ENCODE results near the gene SLC13A1. TPM values are rescaled to one million over a fixed set of nuclear protein-coding genes. Genes with fewer than 3 reads are reported as not detected.

Gene SLC13A1
- polyA plus RNA-seq, 3 donors, result not detected

DNA sequence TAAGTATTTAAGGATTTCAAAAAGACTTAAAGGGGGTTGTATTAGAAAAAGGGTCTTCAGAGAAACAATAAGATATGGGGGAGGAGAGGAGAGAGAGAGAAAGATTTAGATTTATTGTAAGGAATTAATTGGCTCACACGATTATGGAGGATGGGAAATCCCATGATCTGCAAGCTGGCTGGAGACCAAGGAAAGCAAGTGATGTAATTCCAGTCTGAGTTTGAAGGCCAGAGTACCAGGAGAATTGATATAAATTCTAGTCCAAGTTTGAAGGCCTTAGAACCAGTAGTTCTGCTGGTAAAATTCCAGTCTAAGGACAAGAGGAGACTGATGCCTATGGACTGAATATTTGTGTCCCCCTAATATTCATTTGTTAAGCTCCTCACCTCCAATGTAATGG, 20.6 kb upstream of the SLC13A1 start:
- Histone ChIP-seq H3K36me3 (replicated peaks in 1 of 2; ENCODE audit: control insufficient read depth in 1 of 2, insufficient read depth in 2 of 2, low read length in 2 of 2) (no peaks in the 10 kb centered on the region), H3K27ac (ENCODE audit: low read depth in 1 of 2, low read length in 2 of 2) (no peak overlapping the region), H3K4me3 (replicated peaks in 1 of 3; ENCODE audit: low read depth in 2 of 3, low read length in 3 of 3) (no peak overlapping the region), H3K4me2 (replicated peaks; ENCODE audit: extremely low read depth, low read length, poor library complexity, severe bottlenecking) (no peak overlapping the region), H4K20me1 (ENCODE audit: insufficient read depth, low read length) (no peaks in the 10 kb centered on the region), H3K9me3 (replicated peaks in 1 of 2; ENCODE audit: control insufficient read depth in 1 of 2, insufficient read depth in 1 of 2, low read length in 2 of 2) (peaks cover 1 to 12% of the 10 kb centered on the region in 2 donors), H3K9ac (ENCODE audit: insufficient read depth, low read length, poor library complexity, severe bottlenecking) (no peak overlapping the region), H2AFZ (ENCODE audit: insufficient read depth, low read depth, low read length, poor library complexity, severe bottlenecking) (no peak overlapping the region), H3K79me2 (ENCODE audit: insufficient read depth, low read length) (no peaks in the 10 kb centered on the region), H3K27me3 (ENCODE audit: control insufficient read depth in 2 of 2, insufficient read depth in 2 of 2, low read length in 2 of 2) (no peaks in the 10 kb centered on the region), H3K4me1 (ENCODE audit: control insufficient read depth in 1 of 2, insufficient read depth in 2 of 2, low read length in 2 of 2) (no peaks in the 10 kb centered on the region)
- Mint-ChIP-seq H3K4me3 (no peak overlapping the region), H3K4me1 (no peaks in the 10 kb centered on the region), H3K36me3 (no peaks in the 10 kb centered on the region), H3K9me3 (peaks cover 1 to 7% (median 3%) of the 10 kb centered on the region in 7 donors), H3K27me3 (ENCODE audit: low read depth in 3 of 3) (peaks cover 0 to 1% (median 0%) of the 10 kb centered on the region in 3 donors), H3K27ac (no peak overlapping the region)
- TF ChIP-seq, protein P1, sequence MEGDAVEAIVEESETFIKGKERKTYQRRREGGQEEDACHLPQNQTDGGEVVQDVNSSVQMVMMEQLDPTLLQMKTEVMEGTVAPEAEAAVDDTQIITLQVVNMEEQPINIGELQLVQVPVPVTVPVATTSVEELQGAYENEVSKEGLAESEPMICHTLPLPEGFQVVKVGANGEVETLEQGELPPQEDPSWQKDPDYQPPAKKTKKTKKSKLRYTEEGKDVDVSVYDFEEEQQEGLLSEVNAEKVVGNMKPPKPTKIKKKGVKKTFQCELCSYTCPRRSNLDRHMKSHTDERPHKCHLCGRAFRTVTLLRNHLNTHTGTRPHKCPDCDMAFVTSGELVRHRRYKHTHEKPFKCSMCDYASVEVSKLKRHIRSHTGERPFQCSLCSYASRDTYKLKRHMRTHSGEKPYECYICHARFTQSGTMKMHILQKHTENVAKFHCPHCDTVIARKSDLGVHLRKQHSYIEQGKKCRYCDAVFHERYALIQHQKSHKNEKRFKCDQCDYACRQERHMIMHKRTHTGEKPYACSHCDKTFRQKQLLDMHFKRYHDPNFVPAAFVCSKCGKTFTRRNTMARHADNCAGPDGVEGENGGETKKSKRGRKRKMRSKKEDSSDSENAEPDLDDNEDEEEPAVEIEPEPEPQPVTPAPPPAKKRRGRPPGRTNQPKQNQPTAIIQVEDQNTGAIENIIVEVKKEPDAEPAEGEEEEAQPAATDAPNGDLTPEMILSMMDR (IDR thresholded peaks at IDR 0.05), result no peak
- no peak for DNase-seq
- 100% methylated on average over 1 of the region's 1 CpG for WGBS (ENCODE audit: insufficient coverage)
- intact Hi-C loops (cut with micrococcal nuclease), result no loop called here

DNA sequence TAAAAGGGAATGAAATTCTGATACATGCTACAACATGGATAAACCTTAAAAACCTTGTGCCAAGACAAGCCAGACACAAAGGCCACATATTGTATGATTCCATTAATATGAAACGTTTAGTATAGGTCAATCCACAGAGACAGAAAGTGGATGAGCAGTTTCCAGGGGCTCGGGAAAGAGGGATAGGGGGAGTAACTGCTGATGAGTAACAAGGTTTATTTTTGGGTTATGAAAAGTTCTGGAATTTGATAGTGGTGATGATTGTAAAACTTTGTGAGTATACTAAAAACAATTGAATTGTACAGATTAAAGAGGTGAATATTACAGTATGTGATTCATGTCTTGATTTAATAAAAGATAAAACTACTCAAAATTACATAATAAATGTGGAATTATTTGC, 19.1 kb upstream of the SLC13A1 start:
- no peak overlapping the region for H3K9ac ChIP-seq (ENCODE audit: insufficient read depth, low read length, poor library complexity, severe bottlenecking)
- peaks cover 3 to 15% (median 7%) of the 10 kb centered on the region in 7 donors for H3K9me3 Mint-ChIP-seq

More for the DNA sequence above, 19.1 kb upstream of the SLC13A1 start:
- Histone ChIP-seq H3K4me3 (replicated peaks in 1 of 3; ENCODE audit: low read depth in 2 of 3, low read length in 3 of 3) (no peak overlapping the region), H3K4me2 (replicated peaks; ENCODE audit: extremely low read depth, low read length, poor library complexity, severe bottlenecking) (no peak overlapping the region), H3K27ac (ENCODE audit: low read depth in 1 of 2, low read length in 2 of 2) (no peak overlapping the region), H2AFZ (ENCODE audit: insufficient read depth, low read depth, low read length, poor library complexity, severe bottlenecking) (no peak overlapping the region), H3K4me1 (ENCODE audit: control insufficient read depth in 1 of 2, insufficient read depth in 2 of 2, low read length in 2 of 2) (no peaks in the 10 kb centered on the region), H3K36me3 (replicated peaks in 1 of 2; ENCODE audit: control insufficient read depth in 1 of 2, insufficient read depth in 2 of 2, low read length in 2 of 2) (no peaks in the 10 kb centered on the region), H3K79me2 (ENCODE audit: insufficient read depth, low read length) (no peaks in the 10 kb centered on the region), H3K27me3 (ENCODE audit: control insufficient read depth in 2 of 2, insufficient read depth in 2 of 2, low read length in 2 of 2) (no peaks in the 10 kb centered on the region), H4K20me1 (ENCODE audit: insufficient read depth, low read length) (no peaks in the 10 kb centered on the region), H3K9me3 (replicated peaks in 1 of 2; ENCODE audit: control insufficient read depth in 1 of 2, insufficient read depth in 1 of 2, low read length in 2 of 2) (peaks cover 7 to 24% of the 10 kb centered on the region in 2 donors)
- TF ChIP-seq, protein P1 (IDR thresholded peaks at IDR 0.05), result no peak
- WGBS (ENCODE audit: insufficient coverage), result 73% methylated on average over 2 of the region's 2 CpGs
- no peaks in the 10 kb centered on the region for H3K4me1 Mint-ChIP-seq
- no peak overlapping the region for H3K4me3 Mint-ChIP-seq
- H3K27me3 Mint-ChIP-seq (ENCODE audit: low read depth in 3 of 3), result peaks cover 0 to 1% (median 0%) of the 10 kb centered on the region in 3 donors
- no peaks in the 10 kb centered on the region for H3K36me3 Mint-ChIP-seq
- intact Hi-C loops (cut with micrococcal nuclease), result no loop called here
- no peak for DNase-seq
- no peak overlapping the region for H3K27ac Mint-ChIP-seq

Data from CD14-positive monocyte (primary cell).